HG03159 (cell line): ENCODE results near the gene MAST3.
A peak's percentile ranks its signal among the peaks of the same experiment; 100 is the strongest.

Source experiments
- ATAC-seq: cut with Tn5 transposase; IDR thresholded peaks from one replicate; pipeline ENCODE4 v1.9.1; 2021; ENCODE audit warnings: mild to moderate bottlenecking, moderate library complexity; ENCODE audit not compliant: unreplicated experiment

The MAST3 gene

GRCh38 chr19:18131841-18132596 is 34.4 kb downstream of the MAST3 start:
- ATAC-seq: no peak

- no peak for ATAC-seq
Measured at GRCh38 chr19:18135712-18136584, 38.4 kb downstream of the MAST3 start.

- ATAC-seq: no peak
Measured at GRCh38 chr19:18137242-18137641, 39.7 kb downstream of the MAST3 start.

- ATAC-seq: no peak
Measured at GRCh38 chr19:18137657-18138339, 40.2 kb downstream of the MAST3 start.

GRCh38 chr19:18140473-18140872 is 42.9 kb downstream of the MAST3 start:
- ATAC-seq: no peak

GRCh38 chr19:18141031-18141430 is 43.5 kb downstream of the MAST3 start:
- no peak for ATAC-seq

- ATAC-seq: no peak
Measured at GRCh38 chr19:18143902-18144301, 46.3 kb downstream of the MAST3 start.

- no peak for ATAC-seq
Measured at GRCh38 chr19:18144361-18144760, 46.8 kb downstream of the MAST3 start.

- ATAC-seq: no peak
Measured at GRCh38 chr19:18144906-18145305, 47.3 kb downstream of the MAST3 start.

- ATAC-seq: no peak
Measured at GRCh38 chr19:18145391-18145999, 47.9 kb downstream of the MAST3 start.

GRCh38 chr19:18147396-18147795 is 49.8 kb downstream of the MAST3 start:
- ATAC-seq: no peak

- no peak for ATAC-seq
Measured at GRCh38 chr19:18149596-18149975, 52.0 kb downstream of the MAST3 start.

GRCh38 chr19:18150776-18151624 is 53.4 kb downstream of the MAST3 start:
- no peak for ATAC-seq

- peak; percentile 64 for ATAC-seq
Measured at GRCh38 chr19:18152442-18152816, 54.9 kb downstream of the MAST3 start.

GRCh38 chr19:18152817-18153555 is 55.4 kb downstream of the MAST3 start, which contains the start of gene PIK3R2:
TSS of gene PIK3R2 (plus strand) at chr19:18153163. CDS start at chr19:18155880, 2,717 bp downstream.
- ATAC-seq: peak; percentile 77

- ATAC-seq: no peak
Measured at GRCh38 chr19:18153556-18154134, 56.1 kb downstream of the MAST3 start.

- ATAC-seq: no peak
Measured at GRCh38 chr19:18155095-18156087, 57.8 kb downstream of the MAST3 start.

- no peak for ATAC-seq
Measured at GRCh38 chr19:18156268-18156667, 58.7 kb downstream of the MAST3 start.
